ENCODE results near the gene SS18L1. TPM values are rescaled to one million over a fixed set of nuclear protein-coding genes. Genes with fewer than 3 reads are reported as not detected.

The SS18L1 gene
- total RNA-seq, 3 donors from 2014 or later (not counting 1 experiment from before 2014, with no cell fraction given): 19.1 to 26.0 (median 23.7) TPM

DNA sequence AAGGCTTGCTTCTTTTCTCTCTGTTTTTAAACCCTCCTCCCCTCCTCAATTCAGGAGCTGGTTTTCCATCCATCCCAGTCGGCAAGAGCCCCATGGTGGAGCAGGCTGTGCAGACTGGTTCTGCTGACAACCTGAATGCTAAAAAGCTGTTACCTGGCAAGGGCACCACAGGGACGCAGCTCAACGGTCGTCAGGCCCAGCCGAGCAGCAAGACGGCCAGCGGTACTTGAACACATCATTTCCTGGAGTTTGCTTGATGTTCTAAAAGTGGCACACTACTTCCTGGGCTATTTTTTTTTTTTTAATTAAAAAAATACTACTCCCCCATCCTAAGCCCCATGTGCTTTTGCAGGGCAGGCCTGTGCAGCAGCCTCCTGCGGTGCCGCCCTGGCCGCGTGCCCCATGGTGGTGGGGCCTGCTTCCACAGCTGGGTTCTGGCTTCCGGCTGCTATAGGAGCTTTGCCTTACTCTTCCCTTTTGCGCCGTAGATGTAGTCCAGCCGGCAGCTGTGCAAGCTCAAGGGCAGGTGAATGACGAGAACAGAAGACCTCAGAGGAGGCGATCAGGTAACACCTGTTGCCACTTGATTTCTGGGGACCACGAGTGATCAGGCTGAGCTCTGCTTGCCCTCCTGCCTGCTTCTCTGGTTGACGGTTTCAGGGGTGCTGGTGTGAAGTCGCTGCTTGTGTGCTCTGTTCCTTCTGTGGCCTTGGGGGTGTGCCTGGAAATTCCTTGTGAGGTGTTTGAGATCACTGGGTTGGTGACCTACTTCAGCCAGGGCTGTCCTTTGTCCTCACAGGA lies 13.6 kb upstream of the SS18L1 start:
- Mint-ChIP-seq H3K27ac (no peak overlapping the region), H3K36me3 (peaks cover 22% of the 10 kb centered on the region), H3K27me3 (ENCODE audit: low read depth in 2 of 2) (no peaks in the 10 kb centered on the region), H3K4me3 (no peak overlapping the region), H3K4me1 (peaks cover 22 to 25% of the 10 kb centered on the region in 2 donors), H3K9me3 (no peaks in the 10 kb centered on the region)
- Histone ChIP-seq H3K27me3 (ENCODE audit: control insufficient read depth, insufficient read depth, low read length) (no peaks in the 10 kb centered on the region), H3K4me3 (ENCODE audit: low read length) (no peak overlapping the region), H3K36me3 (ENCODE audit: control insufficient read depth, insufficient read depth, low read length) (peaks cover 79% of the 10 kb centered on the region), H3K9me3 (ENCODE audit: control insufficient read depth, insufficient read depth, low read length) (no peaks in the 10 kb centered on the region), H3K27ac (ENCODE audit: low read length) (no peak overlapping the region), H3K4me1 (ENCODE audit: control insufficient read depth, insufficient read depth, low read length) (peaks cover 11% of the 10 kb centered on the region)
- intact Hi-C loops (cut with micrococcal nuclease): no loop called here
- TF ChIP-seq CTCF (IDR thresholded peaks at IDR 0.05): no peak
- WGBS (ENCODE audit: insufficient coverage): 73% methylated on average over 20 of the region's 20 CpGs
- DNase-seq: no peak
- ATAC-seq: no peak

DNA sequence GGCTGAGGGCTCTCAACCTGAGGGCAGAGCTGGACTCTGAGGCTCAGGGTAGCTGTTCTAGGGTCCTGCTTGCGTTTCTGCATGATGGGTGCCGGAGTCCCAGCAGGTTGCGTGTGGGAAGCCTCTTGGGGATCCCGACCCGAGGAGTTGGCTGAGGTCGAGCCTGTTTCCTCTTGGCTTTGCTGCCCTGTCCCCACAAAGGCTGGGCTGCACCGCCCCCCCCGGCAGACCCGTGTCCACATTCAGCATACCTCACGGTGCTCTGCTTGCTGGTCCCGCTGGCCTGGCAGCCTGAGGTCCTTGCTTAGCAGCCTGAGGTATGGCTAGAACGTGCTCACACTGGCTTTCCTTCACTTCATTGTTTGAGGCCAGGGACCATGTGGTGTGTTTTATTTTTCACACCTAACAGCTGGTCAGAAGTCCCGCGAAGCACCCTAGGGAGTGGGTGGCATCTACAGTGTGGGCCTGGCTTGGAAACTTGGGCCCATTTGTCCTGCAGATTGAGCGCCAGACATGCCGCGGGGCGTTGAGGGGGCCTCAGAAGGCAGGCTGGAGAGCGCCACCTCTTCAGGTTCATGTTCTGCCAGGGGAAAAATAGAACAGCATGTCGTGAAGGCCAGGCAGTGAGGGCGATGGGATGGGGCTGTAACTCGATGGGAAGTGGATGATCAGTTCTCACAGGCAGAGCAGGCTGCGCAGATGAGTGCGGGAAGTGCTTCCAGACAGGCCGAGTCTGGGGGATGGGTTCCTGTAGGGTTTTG lies 11.8 kb upstream of the SS18L1 start:
- DNase-seq (no peak), ATAC-seq (no peak)
- intact Hi-C loops (cut with micrococcal nuclease): no loop called here
- Histone ChIP-seq H3K27me3 (ENCODE audit: control insufficient read depth, insufficient read depth, low read length) (no peaks in the 10 kb centered on the region), H3K4me1 (ENCODE audit: control insufficient read depth, insufficient read depth, low read length) (peaks cover 11% of the 10 kb centered on the region), H3K27ac (ENCODE audit: low read length) (no peak overlapping the region), H3K4me3 (ENCODE audit: low read length) (no peak overlapping the region), H3K36me3 (ENCODE audit: control insufficient read depth, insufficient read depth, low read length) (peaks cover 85% of the 10 kb centered on the region), H3K9me3 (ENCODE audit: control insufficient read depth, insufficient read depth, low read length) (no peaks in the 10 kb centered on the region)
- Mint-ChIP-seq H3K36me3 (peaks cover 22% of the 10 kb centered on the region), H3K9me3 (no peaks in the 10 kb centered on the region), H3K27me3 (ENCODE audit: low read depth in 2 of 2) (no peaks in the 10 kb centered on the region), H3K4me3 (peak overlapping the region; percentile 63), H3K4me1 (peaks cover 31 to 32% of the 10 kb centered on the region in 2 donors), H3K27ac (peak overlapping the region; percentile 74 to 84)
- no peak for TF ChIP-seq CTCF (IDR thresholded peaks at IDR 0.05)
- 96% methylated on average over 25 of the region's 25 CpGs for WGBS (ENCODE audit: insufficient coverage)

GRCh38 chr20:62132421-62132820 lies 11.1 kb upstream of the SS18L1 start:
- 82% methylated on average over 7 of the region's 7 CpGs for WGBS (ENCODE audit: insufficient coverage)
- Mint-ChIP-seq H3K27ac (peak overlapping the region; percentile 74 to 84), H3K9me3 (no peaks in the 10 kb centered on the region), H3K36me3 (peaks cover 21% of the 10 kb centered on the region), H3K4me3 (peak overlapping the region; percentile 63), H3K4me1 (peaks cover 33 to 37% of the 10 kb centered on the region in 2 donors), H3K27me3 (ENCODE audit: low read depth in 2 of 2) (no peaks in the 10 kb centered on the region)
- peaks cover 11% of the 10 kb centered on the region for H3K4me1 ChIP-seq (ENCODE audit: control insufficient read depth, insufficient read depth, low read length)
- no peaks in the 10 kb centered on the region for H3K9me3 ChIP-seq (ENCODE audit: control insufficient read depth, insufficient read depth, low read length)
- H3K27me3 ChIP-seq (ENCODE audit: control insufficient read depth, insufficient read depth, low read length): no peaks in the 10 kb centered on the region
- DNase-seq (no peak), ATAC-seq (no peak)
- no peak for TF ChIP-seq CTCF (IDR thresholded peaks at IDR 0.05)
- peaks cover 84% of the 10 kb centered on the region for H3K36me3 ChIP-seq (ENCODE audit: control insufficient read depth, insufficient read depth, low read length)
- H3K27ac ChIP-seq (ENCODE audit: low read length): peak overlapping the region; percentile 2
- intact Hi-C loops (cut with micrococcal nuclease): no loop called here
- no peak overlapping the region for H3K4me3 ChIP-seq (ENCODE audit: low read length)

Data from natural killer cell (primary cell).